IMR-90 (cell line): ENCODE data around the gene TTC9C. TPM values are rescaled to one million over a fixed set of nuclear protein-coding genes. Genes with fewer than 3 reads are reported as not detected.

ENCODE experiments used
- ATAC-seq: fragments of 200-7000 bp; cut with Tn5 transposase; 2 replicates; pipeline ENCODE4 v1.9.1; 2020; ENCODE audit warnings: low read depth, mild to moderate bottlenecking, moderate library complexity
- BruUV-seq: library from RNA; stranded (reverse); fragments of 400-500 nt; replicated peaks from 2 replicates; lab custom pipeline; 2021; lab: Mats Ljungman, UMichigan
- CTCF ChIA-PET: fragments of 300-600 bp; formaldehyde crosslinking; extraction: SDS; loops from one replicate; lab custom pipeline; 2021; ENCODE audit warnings: antibody characterized with exemption; lab: Yijun Ruan, JAX
- POLR2A ChIA-PET: fragments of 300-600 bp; sonication (Branson Sonifier 250); formaldehyde crosslinking; loops from one replicate; lab custom pipeline; 2022; ENCODE audit warnings: antibody characterized with exemption; ENCODE audit not compliant: unreplicated experiment; lab: Charles Lee
- DNase-seq: peaks from one replicate; pipeline ENCODE4 v3.0.0; 2013
- H2AFZ ChIP-seq: replicated peaks from 2 replicates; pipeline ENCODE3; 2013; ENCODE audit warnings: low read length, mild to moderate bottlenecking; ENCODE audit not compliant: poor library complexity
- H2AK5ac ChIP-seq: 2 replicates; pipeline ENCODE4 v1.6.1; 2013; ENCODE audit warnings: low read depth, low read length, inconsistent platforms
- H2AK9ac ChIP-seq: replicated peaks from 2 replicates; pipeline ENCODE3; 2013; ENCODE audit warnings: mild to moderate bottlenecking, low read depth, low read length, moderate library complexity; ENCODE audit not compliant: poor library complexity
- H2BK120ac ChIP-seq: 2 replicates; pipeline ENCODE4 v1.6.1; 2013; ENCODE audit warnings: low read depth, low read length, inconsistent platforms
- H2BK15ac ChIP-seq: 3 replicates; pipeline ENCODE4 v1.6.1; 2013; ENCODE audit warnings: low read depth, low read length, inconsistent platforms
- H2BK20ac ChIP-seq: 2 replicates; pipeline ENCODE4 v1.6.1; 2013; ENCODE audit warnings: low read depth, mild to moderate bottlenecking, inconsistent platforms, low read length, moderate library complexity
- H2BK5ac ChIP-seq: 2 replicates; pipeline ENCODE4 v1.6.1; 2013; ENCODE audit warnings: mild to moderate bottlenecking, low read depth, low read length, inconsistent platforms; ENCODE audit not compliant: poor library complexity, severe bottlenecking
- H3K14ac ChIP-seq: replicated peaks from 2 replicates; pipeline ENCODE4 v1.6.1; 2013; ENCODE audit warnings: low read depth, low read length, inconsistent platforms
- H3K18ac ChIP-seq: 2 replicates; pipeline ENCODE4 v1.6.1; 2013; ENCODE audit warnings: low read depth, low read length, control low read depth
- H3K23ac ChIP-seq: 2 replicates; pipeline ENCODE4 v1.6.1; 2013; ENCODE audit warnings: low read depth, low read length, inconsistent platforms
- H3K27ac ChIP-seq: 2 replicates; pipeline ENCODE4 v1.5.1; 2013; ENCODE audit warnings: mild to moderate bottlenecking, control low read depth, low read length; ENCODE audit not compliant: insufficient read depth
- H3K27me3 ChIP-seq: 2 replicates; pipeline ENCODE4 v1.6.1; 2013; ENCODE audit warnings: low read length; ENCODE audit not compliant: control insufficient read depth, insufficient read depth
- H3K36me3 ChIP-seq: 2 replicates; pipeline ENCODE4 v1.6.1; 2013; ENCODE audit warnings: low read length, mixed read lengths; ENCODE audit not compliant: control insufficient read depth, insufficient read depth
- H3K4ac ChIP-seq: 2 replicates; pipeline ENCODE4 v1.6.1; 2013; ENCODE audit warnings: low read depth, low read length, inconsistent platforms
- H3K4me1 ChIP-seq: 2 replicates; pipeline ENCODE4 v1.6.1; 2013; ENCODE audit warnings: low read length, mixed read lengths; ENCODE audit not compliant: control insufficient read depth, insufficient read depth
- H3K4me2 ChIP-seq: 2 replicates; pipeline ENCODE4 v1.6.1; 2013; ENCODE audit warnings: low read depth, mild to moderate bottlenecking, control low read depth, low read length, moderate library complexity
- H3K4me3 ChIP-seq: 2 replicates; pipeline ENCODE4 v1.5.1; 2013; ENCODE audit warnings: low read depth, mild to moderate bottlenecking, control low read depth, low read length, moderate library complexity; ENCODE audit not compliant: insufficient read depth
- H3K56ac ChIP-seq: 2 replicates; pipeline ENCODE4 v1.6.1; 2013; ENCODE audit warnings: low read length, inconsistent platforms; ENCODE audit not compliant: insufficient read depth; ENCODE audit errors: extremely low read depth
- H3K79me1 ChIP-seq, 2 experiments: 2 replicates each; pipeline ENCODE4 v1.6.1; 2013; ENCODE audit warnings: low read length in 2 of 2, inconsistent platforms in 1 of 2, low read depth in 1 of 2
- H3K9ac ChIP-seq: 2 replicates; pipeline ENCODE4 v1.6.1; 2013; ENCODE audit warnings: low read depth, low read length, control low read depth
- H3K9me1 ChIP-seq: 2 replicates; pipeline ENCODE4 v1.6.1; 2013; ENCODE audit warnings: low read length, inconsistent platforms; ENCODE audit not compliant: insufficient read depth
- H3K9me3 ChIP-seq: 2 replicates; pipeline ENCODE4 v1.6.1; 2013; ENCODE audit warnings: low read length; ENCODE audit not compliant: control insufficient read depth, insufficient read depth
- H4K20me1 ChIP-seq: 2 replicates; pipeline ENCODE4 v1.6.1; 2013; ENCODE audit warnings: low read length, inconsistent platforms; ENCODE audit not compliant: insufficient read depth
- H4K5ac ChIP-seq: 2 replicates; pipeline ENCODE4 v1.6.1; 2013; ENCODE audit warnings: mild to moderate bottlenecking, low read depth, low read length, control low read depth
- H4K8ac ChIP-seq, 2 experiments: 2 replicates each; pipeline ENCODE4 v1.6.1; 2013; ENCODE audit warnings: low read depth in 2 of 2, low read length in 2 of 2, control low read depth in 1 of 2, inconsistent platforms in 1 of 2
- H4K91ac ChIP-seq: 2 replicates; pipeline ENCODE4 v1.6.1; 2013; ENCODE audit warnings: low read depth, low read length, inconsistent platforms; ENCODE audit not compliant: insufficient read depth
- BHLHE40 ChIP-seq: fragments of 150-350 bp; IDR thresholded peaks from 2 replicates; pipeline ENCODE4 v1.6.1; 2016; ENCODE audit warnings: mild to moderate bottlenecking, low read depth, low read length
- CEBPB ChIP-seq: IDR thresholded peaks from 2 replicates; pipeline ENCODE4 v1.6.1; 2012; ENCODE audit warnings: low read depth, low read length, improper control_type of control experiment
- CHD1 ChIP-seq: IDR thresholded peaks from 2 replicates; pipeline ENCODE4 v1.6.1; 2012; ENCODE audit warnings: low read depth, low read length, improper control_type of control experiment
- CTCF ChIP-seq: conservative IDR thresholded peaks from 2 replicates; pipeline ENCODE4 v1.5.1; 2012; ENCODE audit warnings: mild to moderate bottlenecking, low read depth, low read length, improper control_type of control experiment
- ELK1 ChIP-seq: fragments of 150-350 bp; IDR thresholded peaks from 2 replicates; pipeline ENCODE4 v1.6.1; 2016; ENCODE audit warnings: low read depth, mild to moderate bottlenecking, low read length, moderate library complexity, borderline replicate concordance
- FOS ChIP-seq: fragments of 150-350 bp; IDR thresholded peaks from 2 replicates; pipeline ENCODE4 v1.6.1; 2016; ENCODE audit warnings: low read depth, low read length
- MAFK ChIP-seq: IDR thresholded peaks from 2 replicates; pipeline ENCODE4 v1.6.1; 2012; ENCODE audit warnings: low read depth, low read length, improper control_type of control experiment
- MAZ ChIP-seq: IDR thresholded peaks from 2 replicates; pipeline ENCODE4 v1.6.1; 2012; ENCODE audit warnings: low read depth, mild to moderate bottlenecking, low read length, improper control_type of control experiment, moderate library complexity, borderline replicate concordance
- MXI1 ChIP-seq: IDR thresholded peaks from 2 replicates; pipeline ENCODE4 v1.6.1; 2012; ENCODE audit warnings: low read depth, mild to moderate bottlenecking, low read length, moderate library complexity, borderline replicate concordance
- NFE2L2 ChIP-seq: fragments of 150-350 bp; IDR thresholded peaks from 2 replicates; pipeline ENCODE4 v1.6.1; 2016; ENCODE audit warnings: low read depth, mild to moderate bottlenecking, low read length
- POLR2A ChIP-seq: IDR thresholded peaks from 2 replicates; pipeline ENCODE4 v1.6.1; 2012; ENCODE audit warnings: mild to moderate bottlenecking, low read depth, low read length
- RAD21 ChIP-seq: IDR thresholded peaks from 2 replicates; pipeline ENCODE4 v1.6.1; 2012; ENCODE audit warnings: low read length, improper control_type of control experiment
- RCOR1 ChIP-seq: IDR thresholded peaks from 2 replicates; pipeline ENCODE4 v1.6.1; 2012; ENCODE audit warnings: mild to moderate bottlenecking, low read length, improper control_type of control experiment; ENCODE audit not compliant: insufficient replicate concordance
- RFX5 ChIP-seq: IDR thresholded peaks from 2 replicates; pipeline ENCODE4 v1.8.0; 2012; ENCODE audit warnings: low read depth, mild to moderate bottlenecking, low read length, moderate library complexity
- SMC3 ChIP-seq: fragments of 150-350 bp; IDR thresholded peaks from 2 replicates; pipeline ENCODE4 v1.6.1; 2016; ENCODE audit warnings: low read depth, mild to moderate bottlenecking, antibody characterized with exemption, low read length, moderate library complexity
- USF2 ChIP-seq: fragments of 150-350 bp; IDR thresholded peaks from 2 replicates; pipeline ENCODE4 v1.6.1; 2017; ENCODE audit warnings: mild to moderate bottlenecking, antibody characterized with exemption, low read length, low read depth
- WGBS, 2 experiments: methylation state at CpG; one replicate each; pipeline versions ENCODE4 v1.1.5 to v1.1.7; 2013; ENCODE audit warnings: missing lambda C conversion rate in 2 of 2; ENCODE audit not compliant: insufficient read length in 1 of 2; ENCODE audit errors: extremely low coverage in 2 of 2; 5-methylcytosine and 5-hydroxymethylcytosine counted together
- dilution Hi-C: fragments of 300-500 bp; cut with HindIII; formaldehyde crosslinking; loops from one replicate; pipeline ENCODE4 v1.14.3; 2018; ENCODE audit warnings: low sequenced_read_pairs; ENCODE audit not compliant: unreplicated experiment
- in situ Hi-C: fragments of 300-500 bp; cut with MboI; formaldehyde crosslinking; loops from 3 replicates; pipeline ENCODE4 v1.14.3; 2019; ENCODE audit warnings: low sequenced_read_pairs, inconsistent platforms, mixed read lengths
- intact Hi-C: fragments of 100-400 bp; cut with micrococcal nuclease; formaldehyde crosslinking; loops from 2 replicates; pipeline ENCODE4 v1.10.0; 2022
- polyA plus RNA-seq, 3 experiments: library from polyadenylated mRNA; depleted of rRNA; stranded (reverse); fragments of >200 nt; gene quantifications; 2 replicates each; pipeline ENCODE4 v1.2.3, GENCODE V29; 2012; ENCODE audit warnings: low replicate concordance in 1 of 3
- total RNA-seq: library from RNA; depleted of rRNA; stranded (reverse); fragments of >200 nt; gene quantifications from 2 replicates; pipeline ENCODE4 v1.2.3, GENCODE V29; 2012

Gene TTC9C
- total and polyA plus RNA-seq, 2 of the 4 experiments (the other 2 are of a cell fraction), result 32.9 to 37.1 TPM

GRCh38 chr11:62713343-62713742 lies 14.9 kb upstream of the TTC9C start:
- in situ Hi-C loops, result no loop called here
- Histone ChIP-seq H2BK15ac (no peak overlapping the region), H3K4me3 (no peak overlapping the region)

More at GRCh38 chr11:62713343-62713742, 14.9 kb upstream of the TTC9C start:
- H4K20me1 ChIP-seq, result no peaks in the 10 kb centered on the region
- ChIA-PET CTCF (no interaction called here), POLR2A (no interaction called here)
- H3K27me3 ChIP-seq, result no peaks in the 10 kb centered on the region
- WGBS, 2 experiments, result no CpG with 5 or more reads among the region's 2 CpGs
- H2AFZ ChIP-seq, result no peak overlapping the region
- no peak overlapping the region for H3K4ac ChIP-seq
- H3K9me3 ChIP-seq, result no peaks in the 10 kb centered on the region
- H4K91ac ChIP-seq, result no peak overlapping the region
- H2BK20ac ChIP-seq, result no peak overlapping the region
- no peak overlapping the region for H3K14ac ChIP-seq
- H3K27ac ChIP-seq, result peak overlapping the region; percentile 2; the same call in 1 of the 2 replicates
- no peak overlapping the region for H3K9ac ChIP-seq
- peaks cover 12% of the 10 kb centered on the region for H3K4me1 ChIP-seq
- peaks cover 24 to 62% of the 10 kb centered on the region in 2 experiments for H3K79me1 ChIP-seq
- ATAC-seq (no peak), DNase-seq (no peak)
- H2AK9ac ChIP-seq, result no peak overlapping the region
- H3K23ac ChIP-seq, result no peak overlapping the region
- no peak overlapping the region for H3K18ac ChIP-seq
- dilution Hi-C loops (no loop called here), intact Hi-C loops (no loop called here)
- peaks cover 8% of the 10 kb centered on the region for H3K9me1 ChIP-seq
- no peak overlapping the region for H4K8ac ChIP-seq
- no peak overlapping the region for H3K56ac ChIP-seq
- H2AK5ac ChIP-seq, result no peak overlapping the region
- H2BK120ac ChIP-seq, result no peak overlapping the region
- H4K5ac ChIP-seq, result no peak overlapping the region
- BruUV-seq, result no TSS peak
- H3K4me2 ChIP-seq, result no peak overlapping the region
- H3K36me3 ChIP-seq, result peaks cover 55% of the 10 kb centered on the region
- TF ChIP-seq NFE2L2, result no peak
- TF ChIP-seq MAZ, result no peak
- no peak for TF ChIP-seq BHLHE40
- TF ChIP-seq USF2, result no peak
- no peak for TF ChIP-seq RCOR1
- no peak for TF ChIP-seq POLR2A
- no peak for TF ChIP-seq CHD1
- TF ChIP-seq ELK1, result no peak
- TF ChIP-seq MAFK, result no peak
- no peak for TF ChIP-seq CTCF
- no peak for TF ChIP-seq FOS
- TF ChIP-seq CEBPB, result no peak
- TF ChIP-seq RFX5, result no peak
- no peak for TF ChIP-seq SMC3
- no peak for TF ChIP-seq RAD21
- no peak for TF ChIP-seq MXI1
- H2BK5ac ChIP-seq, result no peak overlapping the region
